ENCODE results near the gene UCN2.

Gene UCN2

GRCh38 chr3:48563382-48563918 lies at the start of gene UCN2:
Gene UCN2 (minus strand): TSS chr3:48563781. CDS start chr3:48563124, 657 bp downstream.
- DNase-seq (ENCODE audit: low read depth): peak; percentile 41
- peak; percentile 16 for TF ChIP-seq CTCF (IDR thresholded peaks at IDR 0.05; ENCODE audit: low read length, missing control alignments)

GRCh38 chr3:48612309-48612708 lies 48.7 kb upstream of the UCN2 start:
- no peak for DNase-seq (ENCODE audit: low read depth)
- H3K4me3 ChIP-seq (replicated peaks; ENCODE audit: low read depth, low read length): no peak overlapping the region
- no peak for TF ChIP-seq CTCF (IDR thresholded peaks at IDR 0.05; ENCODE audit: low read length, missing control alignments)

More at GRCh38 chr3:48563382-48563918, at the start of gene UCN2:
- no peak within 1 kb of the TSS for H3K4me3 ChIP-seq (replicated peaks; ENCODE audit: low read depth, low read length)

DNA sequence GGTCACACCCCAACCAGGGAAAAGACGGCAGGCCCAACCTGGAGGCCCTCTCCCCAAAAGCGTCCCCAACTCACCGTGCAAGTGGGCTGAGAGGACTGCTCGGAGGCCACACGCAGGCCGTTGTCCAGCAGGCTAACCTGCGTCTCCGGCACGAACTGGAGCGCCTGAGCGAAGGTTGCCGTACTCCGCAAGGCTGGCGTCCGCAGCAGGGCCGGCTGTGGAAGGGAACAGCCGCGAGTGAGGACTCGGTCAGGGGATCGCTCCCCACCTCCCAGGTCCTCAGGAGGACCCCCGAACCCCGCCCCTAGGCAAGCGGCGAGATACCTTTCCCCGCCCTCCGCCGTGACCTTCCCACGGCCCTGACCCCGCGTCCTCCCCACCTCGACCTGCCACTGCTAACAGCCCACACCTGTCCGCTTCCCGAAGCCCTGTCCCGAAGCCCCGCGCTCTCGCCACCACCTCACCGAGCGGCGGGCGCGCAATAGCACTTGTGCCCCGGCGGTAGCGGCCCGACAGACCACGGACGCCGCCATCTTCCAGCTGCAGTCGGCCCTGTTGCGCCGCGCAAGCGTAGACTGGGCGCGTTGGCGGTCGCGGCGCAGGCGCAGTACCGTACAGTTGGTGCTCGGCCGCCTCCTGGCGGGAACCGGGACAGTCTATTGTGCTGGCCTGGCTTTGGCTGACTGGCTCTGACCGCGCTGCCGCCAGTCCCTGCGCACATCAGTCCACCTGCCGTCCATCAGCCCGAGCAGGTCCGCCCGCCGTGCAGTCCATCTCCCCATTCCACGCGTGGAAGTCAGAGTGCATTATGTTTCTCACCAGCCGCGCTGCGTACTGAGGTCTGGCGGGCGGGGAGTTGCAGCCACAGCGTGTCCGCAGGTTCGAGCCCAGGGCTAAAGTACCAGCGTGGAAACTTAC lies 45.8 kb upstream of the UCN2 start, which contains the start of gene UQCRC1:
Gene UQCRC1, minus strand, starts transcription at position 559 of the 918 bp plus-strand sequence. Its CDS starts 26 bp downstream, at position 533.
- peak; percentile 62 for TF ChIP-seq CTCF (IDR thresholded peaks at IDR 0.05; ENCODE audit: low read length, missing control alignments)
- peak within 1 kb of the TSS; percentile 94 for H3K4me3 ChIP-seq (replicated peaks; ENCODE audit: low read depth, low read length)
- peak; percentile 95 for DNase-seq (ENCODE audit: low read depth)

DNA sequence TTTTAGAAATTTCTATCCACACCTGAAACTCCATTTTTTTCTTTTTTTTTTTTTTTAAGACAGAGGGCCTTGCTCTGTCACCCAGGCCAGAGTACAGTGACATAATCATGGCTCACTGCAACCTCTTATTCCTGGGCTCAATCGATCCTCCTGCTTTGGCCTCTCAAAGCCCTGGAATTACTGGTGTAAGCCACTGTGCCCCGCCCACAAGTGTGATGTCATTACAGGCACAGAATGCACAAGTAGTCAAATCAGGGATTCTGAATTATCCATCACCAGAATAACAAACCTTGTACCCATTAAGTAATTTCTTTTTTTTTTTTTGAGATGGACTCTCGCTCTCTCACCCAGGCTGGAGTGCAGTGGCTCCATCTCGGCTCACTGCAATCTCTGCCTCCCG lies 43.9 kb upstream of the UCN2 start:
- peak; percentile 14 for DNase-seq (ENCODE audit: low read depth)
- H3K4me3 ChIP-seq (replicated peaks; ENCODE audit: low read depth, low read length): no peak overlapping the region
- no peak for TF ChIP-seq CTCF (IDR thresholded peaks at IDR 0.05; ENCODE audit: low read length, missing control alignments)

DNA sequence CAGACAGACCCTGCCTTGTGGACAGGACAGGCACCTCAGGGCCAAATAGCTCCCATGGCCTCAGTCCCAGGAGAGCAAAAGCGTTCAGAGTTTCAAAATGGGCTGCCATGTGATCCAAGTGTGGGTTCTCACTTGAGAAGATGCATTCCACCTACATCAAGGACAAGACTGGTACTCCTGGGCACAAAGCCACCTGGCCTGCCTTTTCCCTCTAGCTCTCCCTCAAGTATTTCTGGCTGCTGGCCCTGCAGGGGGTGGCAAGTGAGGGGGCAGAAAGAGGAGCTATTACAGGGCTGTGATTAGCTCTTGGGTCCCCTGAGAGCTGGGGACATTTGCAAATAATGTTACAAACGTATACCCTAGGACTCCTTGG lies 38.0 kb upstream of the UCN2 start:
- no peak for DNase-seq (ENCODE audit: low read depth)
- TF ChIP-seq CTCF (IDR thresholded peaks at IDR 0.05; ENCODE audit: low read length, missing control alignments): no peak
- H3K4me3 ChIP-seq (replicated peaks; ENCODE audit: low read depth, low read length): no peak overlapping the region

DNA sequence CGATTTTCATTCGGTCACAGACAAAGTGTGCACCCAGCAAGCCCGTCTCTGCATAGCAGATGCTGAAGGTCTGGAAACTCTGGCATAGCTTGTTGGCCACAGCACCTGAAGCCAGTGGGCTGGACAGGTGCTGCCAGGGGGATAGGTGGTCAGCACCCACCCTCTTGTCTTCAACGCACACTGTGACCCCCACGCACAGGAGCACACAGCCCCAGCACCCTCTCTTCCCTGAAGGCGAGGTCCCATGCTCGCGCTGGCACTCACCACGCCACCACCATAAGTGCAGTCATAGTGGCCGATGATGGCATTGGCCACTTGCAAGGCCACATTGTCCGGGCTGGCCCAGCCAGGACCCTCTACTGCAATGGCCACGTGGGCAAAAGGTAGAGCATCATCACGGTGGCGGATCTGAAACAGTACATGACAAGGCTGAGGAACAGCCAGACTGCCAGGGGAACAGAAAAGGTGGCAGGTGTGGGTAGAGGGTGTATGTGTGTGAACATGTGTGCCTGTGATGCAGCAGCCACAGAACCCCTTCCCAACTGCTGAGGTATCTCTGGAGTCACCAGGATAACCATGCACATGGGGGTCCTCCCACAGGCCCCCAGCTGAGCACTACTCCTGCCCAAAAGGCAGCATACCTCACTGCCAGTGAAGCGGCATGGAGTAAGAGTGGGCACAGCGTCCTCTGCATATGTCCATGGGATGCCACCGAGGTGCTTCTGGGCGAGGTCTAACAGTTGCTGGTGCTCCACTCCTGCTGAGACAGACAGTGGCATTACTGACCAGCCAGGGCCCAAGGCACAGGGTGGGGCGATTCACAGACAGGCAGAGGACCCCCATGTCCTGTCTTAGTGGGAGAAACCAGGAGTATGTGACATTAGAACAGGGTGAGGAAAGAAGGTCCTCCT lies 37.4 kb upstream of the UCN2 start:
- DNase-seq (ENCODE audit: low read depth): no peak
- no peak overlapping the region for H3K4me3 ChIP-seq (replicated peaks; ENCODE audit: low read depth, low read length)
- TF ChIP-seq CTCF (IDR thresholded peaks at IDR 0.05; ENCODE audit: low read length, missing control alignments): no peak
